ENCODE results near the gene VIM.

DNA sequence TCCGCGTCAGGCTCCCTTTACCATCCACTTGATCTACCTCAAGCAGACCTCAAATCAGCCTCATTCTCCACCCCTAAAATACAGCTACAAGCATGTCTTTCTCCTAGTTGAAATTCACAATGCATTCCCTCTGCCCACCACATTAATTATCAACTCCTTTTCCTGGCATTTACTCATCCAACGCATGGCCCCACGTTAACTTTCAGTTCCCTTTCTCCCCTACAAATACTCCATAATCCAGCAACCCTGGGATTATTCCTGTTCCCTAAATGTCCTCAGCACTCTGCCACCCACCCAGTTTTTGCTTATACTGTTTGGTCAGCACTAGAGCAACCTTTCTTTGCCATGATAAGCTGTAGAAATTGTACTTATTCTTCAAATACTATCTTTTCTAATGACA, 5.7 kb upstream of the VIM start:
- TF ChIP-seq, protein P1, sequence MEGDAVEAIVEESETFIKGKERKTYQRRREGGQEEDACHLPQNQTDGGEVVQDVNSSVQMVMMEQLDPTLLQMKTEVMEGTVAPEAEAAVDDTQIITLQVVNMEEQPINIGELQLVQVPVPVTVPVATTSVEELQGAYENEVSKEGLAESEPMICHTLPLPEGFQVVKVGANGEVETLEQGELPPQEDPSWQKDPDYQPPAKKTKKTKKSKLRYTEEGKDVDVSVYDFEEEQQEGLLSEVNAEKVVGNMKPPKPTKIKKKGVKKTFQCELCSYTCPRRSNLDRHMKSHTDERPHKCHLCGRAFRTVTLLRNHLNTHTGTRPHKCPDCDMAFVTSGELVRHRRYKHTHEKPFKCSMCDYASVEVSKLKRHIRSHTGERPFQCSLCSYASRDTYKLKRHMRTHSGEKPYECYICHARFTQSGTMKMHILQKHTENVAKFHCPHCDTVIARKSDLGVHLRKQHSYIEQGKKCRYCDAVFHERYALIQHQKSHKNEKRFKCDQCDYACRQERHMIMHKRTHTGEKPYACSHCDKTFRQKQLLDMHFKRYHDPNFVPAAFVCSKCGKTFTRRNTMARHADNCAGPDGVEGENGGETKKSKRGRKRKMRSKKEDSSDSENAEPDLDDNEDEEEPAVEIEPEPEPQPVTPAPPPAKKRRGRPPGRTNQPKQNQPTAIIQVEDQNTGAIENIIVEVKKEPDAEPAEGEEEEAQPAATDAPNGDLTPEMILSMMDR (IDR thresholded peaks at IDR 0.05): no peak
- TF ChIP-seq POLR2A (IDR thresholded peaks at IDR 0.05) (no peak), POLR2AphosphoS5 (IDR thresholded peaks at IDR 0.05) (no peak)

Data from sigmoid colon (tissue), 4 donors.